HepG2 (cell line): ENCODE results near the gene AXIN1. TPM values are rescaled to one million over a fixed set of nuclear protein-coding genes. Genes with fewer than 3 reads are reported as not detected.

Experiments used
- ZNF530 ChIP-seq: sonication (generic); formaldehyde crosslinking; IDR thresholded peaks from 2 replicates; pipeline ENCODE4 v1.5.0; 2020; ENCODE audit warnings: low read depth, mild to moderate bottlenecking, missing genetic modification reagents
- ZNF772 ChIP-seq: sonication (generic); formaldehyde crosslinking; IDR thresholded peaks from 2 replicates; pipeline ENCODE4 v1.5.0; 2020; ENCODE audit warnings: mild to moderate bottlenecking, missing genetic modification reagents
- polyA plus RNA-seq, 8 experiments: library from polyadenylated mRNA; depleted of rRNA in 3 of 8; stranded (reverse) in 7 of 8; unstranded in 1 of 8; fragments of >200 nt; fragmentation: Illumina TruSeq in 4 of 8; extraction: Trizol in 4 of 8; gene quantifications; 2 replicates each; pipeline versions ENCODE4 v1.2.1 to v1.2.3, GENCODE V29; 2011 to 2016; ENCODE audit warnings: low read depth in 4 of 8, missing spikeins in 1 of 8, mixed read lengths in 1 of 8; ENCODE audit not compliant: insufficient read depth in 1 of 8
- total RNA-seq, 5 experiments: library from RNA; depleted of rRNA; stranded (reverse); fragments of >200 nt; fragmentation: Illumina TruSeq; extraction: Trizol; gene quantifications; 2 replicates each; pipeline ENCODE4 v1.2.3, GENCODE V29; 2016; ENCODE audit warnings: low read depth in 1 of 5
- TF ChIP-seq, protein P1 (sequence below): fragments of 450-650 bp; IDR thresholded peaks from 2 replicates; pipeline ENCODE4 v1.6.1; 2017
- TF ChIP-seq, protein P2 (sequence below): sonication (generic); formaldehyde crosslinking; IDR thresholded peaks from 2 replicates; pipeline ENCODE4 v1.8.1; 2023; ENCODE audit warnings: mild to moderate bottlenecking, missing genetic modification reagents
- TF ChIP-seq, protein P3 (sequence below): sonication (generic); formaldehyde crosslinking; IDR thresholded peaks from 2 replicates; pipeline ENCODE4 v1.4.0; 2020; ENCODE audit warnings: missing genetic modification reagents
- TF ChIP-seq, protein P4 (sequence below): sonication (generic); formaldehyde crosslinking; IDR thresholded peaks from 2 replicates; pipeline ENCODE4 v1.5.0; 2020; ENCODE audit warnings: missing genetic modification reagents, mild to moderate bottlenecking, borderline replicate concordance

Gene AXIN1
- total and polyA plus RNA-seq, 2 of the 13 experiments (the other 11 are each of a cell fraction or from before 2014, with no cell fraction given), result 24.0 to 26.0 TPM

DNA sequence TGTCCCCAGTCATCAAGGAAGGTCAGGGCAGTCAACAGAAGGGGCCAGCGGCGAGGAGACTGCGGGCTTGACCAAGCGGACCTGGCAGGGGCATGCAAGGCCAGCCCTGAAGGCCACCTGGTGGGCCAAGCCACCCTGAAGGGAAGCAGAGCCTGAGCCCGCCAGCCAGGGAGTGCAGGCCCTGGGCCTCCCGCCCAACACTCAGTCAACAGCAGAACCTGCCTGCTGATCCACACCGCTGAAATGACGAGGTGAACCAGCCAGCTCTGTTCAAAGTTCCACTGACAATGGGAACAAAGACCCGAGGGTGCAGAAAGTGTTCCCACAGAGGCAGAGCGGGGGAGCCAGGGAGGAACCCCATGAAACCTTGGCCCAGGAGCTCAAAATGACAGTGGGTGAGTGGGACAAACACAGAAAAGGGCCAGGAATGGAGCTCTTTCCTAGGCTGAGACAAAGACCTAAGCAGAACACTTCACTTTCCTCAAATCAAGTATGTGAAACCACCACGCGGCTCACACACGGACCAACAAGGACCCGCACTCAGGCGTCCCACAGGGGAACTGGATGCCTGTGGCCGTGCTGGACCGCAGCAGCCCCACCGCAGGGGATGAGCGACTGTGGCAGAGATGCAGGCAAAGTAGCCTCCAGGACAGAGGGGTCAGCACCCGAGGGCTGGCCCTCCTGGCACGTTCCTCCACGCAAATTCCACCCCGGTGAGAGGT, 12.0 kb downstream of the AXIN1 start (continued):
- TF ChIP-seq, protein P1, sequence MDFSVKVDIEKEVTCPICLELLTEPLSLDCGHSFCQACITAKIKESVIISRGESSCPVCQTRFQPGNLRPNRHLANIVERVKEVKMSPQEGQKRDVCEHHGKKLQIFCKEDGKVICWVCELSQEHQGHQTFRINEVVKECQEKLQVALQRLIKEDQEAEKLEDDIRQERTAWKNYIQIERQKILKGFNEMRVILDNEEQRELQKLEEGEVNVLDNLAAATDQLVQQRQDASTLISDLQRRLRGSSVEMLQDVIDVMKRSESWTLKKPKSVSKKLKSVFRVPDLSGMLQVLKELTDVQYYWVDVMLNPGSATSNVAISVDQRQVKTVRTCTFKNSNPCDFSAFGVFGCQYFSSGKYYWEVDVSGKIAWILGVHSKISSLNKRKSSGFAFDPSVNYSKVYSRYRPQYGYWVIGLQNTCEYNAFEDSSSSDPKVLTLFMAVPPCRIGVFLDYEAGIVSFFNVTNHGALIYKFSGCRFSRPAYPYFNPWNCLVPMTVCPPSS, result no peak
- TF ChIP-seq, protein P2, sequence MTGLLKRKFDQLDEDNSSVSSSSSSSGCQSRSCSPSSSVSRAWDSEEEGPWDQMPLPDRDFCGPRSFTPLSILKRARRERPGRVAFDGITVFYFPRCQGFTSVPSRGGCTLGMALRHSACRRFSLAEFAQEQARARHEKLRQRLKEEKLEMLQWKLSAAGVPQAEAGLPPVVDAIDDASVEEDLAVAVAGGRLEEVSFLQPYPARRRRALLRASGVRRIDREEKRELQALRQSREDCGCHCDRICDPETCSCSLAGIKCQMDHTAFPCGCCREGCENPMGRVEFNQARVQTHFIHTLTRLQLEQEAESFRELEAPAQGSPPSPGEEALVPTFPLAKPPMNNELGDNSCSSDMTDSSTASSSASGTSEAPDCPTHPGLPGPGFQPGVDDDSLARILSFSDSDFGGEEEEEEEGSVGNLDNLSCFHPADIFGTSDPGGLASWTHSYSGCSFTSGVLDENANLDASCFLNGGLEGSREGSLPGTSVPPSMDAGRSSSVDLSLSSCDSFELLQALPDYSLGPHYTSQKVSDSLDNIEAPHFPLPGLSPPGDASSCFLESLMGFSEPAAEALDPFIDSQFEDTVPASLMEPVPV (CRISPR knock-in tag), result no peak
- TF ChIP-seq, protein P3, sequence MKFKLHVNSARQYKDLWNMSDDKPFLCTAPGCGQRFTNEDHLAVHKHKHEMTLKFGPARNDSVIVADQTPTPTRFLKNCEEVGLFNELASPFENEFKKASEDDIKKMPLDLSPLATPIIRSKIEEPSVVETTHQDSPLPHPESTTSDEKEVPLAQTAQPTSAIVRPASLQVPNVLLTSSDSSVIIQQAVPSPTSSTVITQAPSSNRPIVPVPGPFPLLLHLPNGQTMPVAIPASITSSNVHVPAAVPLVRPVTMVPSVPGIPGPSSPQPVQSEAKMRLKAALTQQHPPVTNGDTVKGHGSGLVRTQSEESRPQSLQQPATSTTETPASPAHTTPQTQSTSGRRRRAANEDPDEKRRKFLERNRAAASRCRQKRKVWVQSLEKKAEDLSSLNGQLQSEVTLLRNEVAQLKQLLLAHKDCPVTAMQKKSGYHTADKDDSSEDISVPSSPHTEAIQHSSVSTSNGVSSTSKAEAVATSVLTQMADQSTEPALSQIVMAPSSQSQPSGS, result no peak; the same call in 1 of the 2 replicates
- TF ChIP-seq ZNF530 (CRISPR knock-in tag), result no peak
- TF ChIP-seq ZNF772, result no peak
- TF ChIP-seq, protein P4, sequence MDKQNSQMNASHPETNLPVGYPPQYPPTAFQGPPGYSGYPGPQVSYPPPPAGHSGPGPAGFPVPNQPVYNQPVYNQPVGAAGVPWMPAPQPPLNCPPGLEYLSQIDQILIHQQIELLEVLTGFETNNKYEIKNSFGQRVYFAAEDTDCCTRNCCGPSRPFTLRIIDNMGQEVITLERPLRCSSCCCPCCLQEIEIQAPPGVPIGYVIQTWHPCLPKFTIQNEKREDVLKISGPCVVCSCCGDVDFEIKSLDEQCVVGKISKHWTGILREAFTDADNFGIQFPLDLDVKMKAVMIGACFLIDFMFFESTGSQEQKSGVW (CRISPR knock-in tag), result no peak
